Breast epithelium (tissue), 4 donors: Measurements from ENCODE around the gene SPSB3. TPM values are rescaled to one million over a fixed set of nuclear protein-coding genes. Genes with fewer than 3 reads are reported as not detected.

Experiments used
- DNase-seq, 2 donors: peaks; one replicate each; pipeline ENCODE4 v3.0.0-alpha.2; 2019; ENCODE audit warnings: low spot score in 2 of 2
- H3K27ac ChIP-seq, 2 donors: fragments of 200-600 bp; sonication (generic) in 1 of 2; one replicate each; pipeline ENCODE4 v1.5.1; 2016 to 2019; ENCODE audit warnings: mild to moderate bottlenecking in 1 of 2
- H3K27me3 ChIP-seq, 2 donors: fragments of 200-600 bp; sonication (generic) in 1 of 2; one replicate each; pipeline versions ENCODE4 v1.5.1 to v1.6.0; 2017 to 2019; ENCODE audit warnings: control low read depth in 1 of 2, mild to moderate bottlenecking in 1 of 2
- H3K36me3 ChIP-seq: fragments of 200-600 bp; one replicate; pipeline ENCODE4 v1.5.1; 2019
- H3K4me1 ChIP-seq, 2 donors: fragments of 200-600 bp; sonication (generic); one replicate each; pipeline ENCODE4 v1.5.1; 2016 to 2019; ENCODE audit warnings: control low read depth in 1 of 2
- H3K4me3 ChIP-seq, 3 donors: fragments of 200-600 bp; sonication (generic); 1 replicate in 2 of 3; 2 replicates in 1 of 3; pipeline ENCODE4 v1.5.1; 2016 to 2019; ENCODE audit warnings: mild to moderate bottlenecking in 3 of 3, moderate library complexity in 2 of 3
- H3K9me3 ChIP-seq, 2 donors: fragments of 200-600 bp; sonication (generic) in 1 of 2; one replicate each; pipeline ENCODE4 v1.5.1; 2016 to 2019; ENCODE audit warnings: control low read depth in 1 of 2
- POLR2A ChIP-seq: fragments of 450-650 bp; IDR thresholded peaks from one replicate; pipeline ENCODE4 v1.6.1; 2016; ENCODE audit warnings: antibody characterized with exemption, mild to moderate bottlenecking, moderate library complexity
- POLR2AphosphoS5 ChIP-seq, 3 donors: sonication (generic); formaldehyde crosslinking; IDR thresholded peaks; one replicate each; pipeline ENCODE4 v1.6.1; 2017; ENCODE audit warnings: antibody characterized with exemption in 3 of 3
- intact Hi-C: fragments of 100-400 bp; cut with DNase I; formaldehyde crosslinking; loops from one replicate; pipeline ENCODE4 v1.15.1; 2023; ENCODE audit warnings: low total_unique reads
- total RNA-seq, 3 donors: library from RNA; depleted of rRNA; stranded (reverse); fragments of >200 nt; gene quantifications; one replicate each; pipeline ENCODE4 v1.1.0, GENCODE V29; 2016
- TF ChIP-seq, protein P1 (sequence below), 3 donors: fragments of 450-650 bp; IDR thresholded peaks; one replicate each; pipeline ENCODE4 v1.5.1; 2016 to 2017; ENCODE audit warnings: antibody characterized with exemption in 3 of 3, mild to moderate bottlenecking in 3 of 3, moderate library complexity in 3 of 3

The SPSB3 gene
- total RNA-seq, 3 donors from 2014 or later, result 84.9 to 107 (median 88.5) TPM

GRCh38 chr16:1778200-1779179 lies 3.9 kb downstream of the SPSB3 start:
- peaks cover 5% of the 10 kb centered on the region for H3K36me3 ChIP-seq
- intact Hi-C loops, result no loop called here
- no peak for DNase-seq
- peaks cover 8 to 21% of the 10 kb centered on the region in 2 donors for H3K4me1 ChIP-seq
- no peaks in the 10 kb centered on the region for H3K27me3 ChIP-seq
- H3K9me3 ChIP-seq, result no peaks in the 10 kb centered on the region
- no peak overlapping the region for H3K27ac ChIP-seq
- TF ChIP-seq, protein P1, sequence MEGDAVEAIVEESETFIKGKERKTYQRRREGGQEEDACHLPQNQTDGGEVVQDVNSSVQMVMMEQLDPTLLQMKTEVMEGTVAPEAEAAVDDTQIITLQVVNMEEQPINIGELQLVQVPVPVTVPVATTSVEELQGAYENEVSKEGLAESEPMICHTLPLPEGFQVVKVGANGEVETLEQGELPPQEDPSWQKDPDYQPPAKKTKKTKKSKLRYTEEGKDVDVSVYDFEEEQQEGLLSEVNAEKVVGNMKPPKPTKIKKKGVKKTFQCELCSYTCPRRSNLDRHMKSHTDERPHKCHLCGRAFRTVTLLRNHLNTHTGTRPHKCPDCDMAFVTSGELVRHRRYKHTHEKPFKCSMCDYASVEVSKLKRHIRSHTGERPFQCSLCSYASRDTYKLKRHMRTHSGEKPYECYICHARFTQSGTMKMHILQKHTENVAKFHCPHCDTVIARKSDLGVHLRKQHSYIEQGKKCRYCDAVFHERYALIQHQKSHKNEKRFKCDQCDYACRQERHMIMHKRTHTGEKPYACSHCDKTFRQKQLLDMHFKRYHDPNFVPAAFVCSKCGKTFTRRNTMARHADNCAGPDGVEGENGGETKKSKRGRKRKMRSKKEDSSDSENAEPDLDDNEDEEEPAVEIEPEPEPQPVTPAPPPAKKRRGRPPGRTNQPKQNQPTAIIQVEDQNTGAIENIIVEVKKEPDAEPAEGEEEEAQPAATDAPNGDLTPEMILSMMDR (IDR thresholded peaks at IDR 0.05), result no peak
- TF ChIP-seq POLR2AphosphoS5 (IDR thresholded peaks at IDR 0.05), result no peak
- no peak for TF ChIP-seq POLR2A
- H3K4me3 ChIP-seq, result no peak overlapping the region

- DNase-seq, result no peak
- intact Hi-C loops, result no loop called here
- no peak overlapping the region for H3K27ac ChIP-seq
- TF ChIP-seq POLR2A (no peak), POLR2AphosphoS5 (IDR thresholded peaks at IDR 0.05) (no peak)
- TF ChIP-seq, protein P1 (IDR thresholded peaks at IDR 0.05), result no peak
- H3K36me3 ChIP-seq, result peaks cover 5% of the 10 kb centered on the region
- peaks cover 8 to 21% of the 10 kb centered on the region in 2 donors for H3K4me1 ChIP-seq
- no peaks in the 10 kb centered on the region for H3K9me3 ChIP-seq
- no peak overlapping the region for H3K4me3 ChIP-seq
- H3K27me3 ChIP-seq, result no peaks in the 10 kb centered on the region
These were observed 4.8 kb downstream of the SPSB3 start for GRCh38 chr16:1777375-1778199.

GRCh38 chr16:1776991-1777374 lies 5.4 kb downstream of the SPSB3 start:
- Histone ChIP-seq H3K4me1 (peaks cover 8 to 25% of the 10 kb centered on the region in 2 donors), H3K4me3 (no peak overlapping the region), H3K27me3 (no peaks in the 10 kb centered on the region), H3K27ac (no peak overlapping the region), H3K36me3 (peaks cover 5% of the 10 kb centered on the region), H3K9me3 (no peaks in the 10 kb centered on the region)
- DNase-seq, result no peak
- TF ChIP-seq POLR2A (no peak), POLR2AphosphoS5 (IDR thresholded peaks at IDR 0.05) (no peak)
- TF ChIP-seq, protein P1 (IDR thresholded peaks at IDR 0.05), result no peak
- intact Hi-C loops, result no loop called here

GRCh38 chr16:1776672-1776955 lies 5.8 kb downstream of the SPSB3 start:
- Histone ChIP-seq H3K4me1 (peaks cover 8 to 29% of the 10 kb centered on the region in 2 donors), H3K4me3 (no peak overlapping the region), H3K9me3 (no peaks in the 10 kb centered on the region), H3K36me3 (peaks cover 5% of the 10 kb centered on the region), H3K27ac (no peak overlapping the region), H3K27me3 (no peaks in the 10 kb centered on the region)
- intact Hi-C loops, result no loop called here
- no peak for DNase-seq
- TF ChIP-seq POLR2AphosphoS5 (IDR thresholded peaks at IDR 0.05) (no peak), POLR2A (no peak)
- TF ChIP-seq, protein P1 (IDR thresholded peaks at IDR 0.05), result no peak
